GM12878 (cell line): ENCODE measurements around the gene SYDE2. TPM values are rescaled to one million over a fixed set of nuclear protein-coding genes. Genes with fewer than 3 reads are reported as not detected.

Experiments used
- ATAC-seq: fragments of 200-7000 bp; cut with Tn5 transposase; 3 replicates; pipeline ENCODE4 v1.9.1; 2020; ENCODE audit warnings: mild to moderate bottlenecking, moderate library complexity
- Bru-seq: library from RNA; stranded (reverse); fragments of 400-500 nt; gene quantifications from one replicate; lab custom pipeline; 2021; lab: Mats Ljungman, UMichigan
- BruChase-seq, 2 experiments: library from RNA; stranded (reverse); fragments of 400-500 nt; gene quantifications; one replicate each; lab custom pipeline; 2021; lab: Mats Ljungman, UMichigan
- BruUV-seq: library from RNA; stranded (reverse); fragments of 400-500 nt; replicated peaks from 2 replicates; lab custom pipeline; 2021; lab: Mats Ljungman, UMichigan
- CTCF ChIA-PET: fragments of 300-600 bp; sonication (Branson Sonifier 250); formaldehyde crosslinking; extraction: SDS; loops from one replicate; lab custom pipeline; 2021; ENCODE audit warnings: inconsistent platforms; lab: Yijun Ruan, JAX
- POLR2A ChIA-PET: fragments of 350-600 bp; formaldehyde crosslinking; extraction: SDS; loops from one replicate; lab custom pipeline; 2021; ENCODE audit warnings: inconsistent platforms; lab: Charles Lee
- RAD21 ChIA-PET: fragments of 300-600 bp; sonication (Branson Sonifier 250); formaldehyde crosslinking; loops from one replicate; lab custom pipeline; 2023; ENCODE audit warnings: antibody characterized with exemption; ENCODE audit not compliant: unreplicated experiment; lab: Charles Lee
- SMC1A ChIA-PET: fragments of 300-600 bp; sonication (Branson Sonifier 250); formaldehyde crosslinking; loops from one replicate; lab custom pipeline; 2023; ENCODE audit not compliant: unreplicated experiment, uncharacterized antibody; lab: Charles Lee
- DNase-seq: peaks from one replicate; pipeline ENCODE4 v3.0.0-alpha.2; 2011; ENCODE audit warnings: low read depth, low spot score
- FAIRE-seq: peaks from 3 replicates; lab custom pipeline; 2011; peaks lifted over from hg19 to GRCh38; lab: Jason Lieb, UNC
- H2AFZ ChIP-seq: 2 replicates; pipeline ENCODE4 v1.6.0; 2011; ENCODE audit warnings: low read depth, low read length, control low read depth; ENCODE audit not compliant: control insufficient read depth
- H3K27ac ChIP-seq: 2 replicates; pipeline ENCODE4 v1.5.1; 2011; ENCODE audit warnings: control low read depth; ENCODE audit not compliant: control insufficient read depth, insufficient read depth
- H3K27me3 ChIP-seq, 2 experiments: replicated peaks in 1 of 2; 2 replicates each; pipeline versions ENCODE4 v1.6.0 to v1.6.1; 2011; ENCODE audit warnings: low read length in 1 of 2; ENCODE audit not compliant: control insufficient read depth in 2 of 2, insufficient read depth in 2 of 2
- H3K36me3 ChIP-seq, 2 experiments: 2 replicates each; pipeline ENCODE4 v1.5.1; 2011; ENCODE audit warnings: low read length in 1 of 2; ENCODE audit not compliant: control insufficient read depth in 2 of 2, insufficient read depth in 2 of 2
- H3K4me1 ChIP-seq: 2 replicates; pipeline ENCODE4 v1.6.1; 2011; ENCODE audit warnings: mild to moderate bottlenecking, low read length, moderate library complexity, mixed read lengths; ENCODE audit not compliant: control insufficient read depth, insufficient read depth
- H3K4me2 ChIP-seq: 2 replicates; pipeline ENCODE4 v1.6.0; 2011; ENCODE audit warnings: control low read depth; ENCODE audit not compliant: control insufficient read depth, insufficient read depth
- H3K4me3 ChIP-seq: fragments of 200-600 bp; sonication (generic); 2 replicates; pipeline ENCODE4 v1.5.1; 2016
- H3K79me2 ChIP-seq: 2 replicates; pipeline ENCODE4 v1.6.0; 2011; ENCODE audit warnings: low read length; ENCODE audit not compliant: control insufficient read depth, insufficient read depth
- H3K9ac ChIP-seq: 2 replicates; pipeline ENCODE4 v1.8.0; 2011; ENCODE audit warnings: low read length, control low read depth, mixed read lengths; ENCODE audit not compliant: control insufficient read depth, insufficient read depth
- H3K9me3 ChIP-seq: replicated peaks from 3 replicates; pipeline ENCODE4 v1.5.1; 2011; ENCODE audit warnings: mild to moderate bottlenecking, low read length; ENCODE audit not compliant: control insufficient read depth, insufficient read depth
- H4K20me1 ChIP-seq: 2 replicates; pipeline ENCODE4 v1.6.0; 2011; ENCODE audit not compliant: control insufficient read depth, insufficient read depth
- CHD4 ChIP-seq: fragments of 200-600 bp; sonication (generic); IDR thresholded peaks from 2 replicates; pipeline ENCODE4 v1.6.1; 2016; ENCODE audit warnings: mild to moderate bottlenecking
- CREB1 ChIP-seq: IDR thresholded peaks from 2 replicates; pipeline ENCODE4 v1.6.1; 2012; ENCODE audit warnings: low read depth, mild to moderate bottlenecking, inconsistent platforms
- EED ChIP-seq: sonication (generic); IDR thresholded peaks from 2 replicates; pipeline ENCODE4 v1.6.1; 2016; ENCODE audit warnings: antibody characterized with exemption, low read depth
- EGR1 ChIP-seq, 2 experiments: IDR thresholded peaks; 1 replicate in 1 of 2; 2 replicates in 1 of 2; pipeline ENCODE4 v1.6.1; 2011 to 2012; ENCODE audit warnings: low read depth in 2 of 2, low read length in 2 of 2, borderline replicate concordance in 1 of 2, mild to moderate bottlenecking in 1 of 2, moderate library complexity in 1 of 2
- IKZF1 ChIP-seq: fragments of 450-650 bp; conservative IDR thresholded peaks from 2 replicates; pipeline ENCODE4 v1.6.1; 2017; ENCODE audit warnings: antibody characterized with exemption, mild to moderate bottlenecking
- PBX3 ChIP-seq: IDR thresholded peaks from 2 replicates; pipeline ENCODE4 v1.6.1; 2011; ENCODE audit warnings: mild to moderate bottlenecking, low read depth, low read length, moderate library complexity; ENCODE audit not compliant: insufficient replicate concordance
- PKNOX1 ChIP-seq: fragments of 450-650 bp; IDR thresholded peaks from 2 replicates; pipeline ENCODE4 v1.6.1; 2016; ENCODE audit warnings: mild to moderate bottlenecking
- POLR2A ChIP-seq: IDR thresholded peaks from 2 replicates; pipeline ENCODE4 v1.6.1; 2011; ENCODE audit warnings: low read depth, mild to moderate bottlenecking, low read length
- RAD51 ChIP-seq: fragments of 450-650 bp; IDR thresholded peaks from 2 replicates; pipeline ENCODE4 v1.6.1; 2016; ENCODE audit warnings: moderate library complexity, mild to moderate bottlenecking, inconsistent platforms
- RFX5 ChIP-seq: IDR thresholded peaks from 2 replicates; pipeline ENCODE4 v1.6.1; 2011; ENCODE audit warnings: low read depth, low read length, improper control_type of control experiment
- STAT1 ChIP-seq: fragments of 450-650 bp; conservative IDR thresholded peaks from 2 replicates; pipeline ENCODE4 v1.6.1; 2014; ENCODE audit warnings: antibody characterized with exemption, mild to moderate bottlenecking
- TCF3 ChIP-seq: IDR thresholded peaks from 2 replicates; pipeline ENCODE4 v1.6.1; 2012; ENCODE audit warnings: low read depth, mild to moderate bottlenecking, low read length, borderline replicate concordance; ENCODE audit not compliant: insufficient read depth
- ZNF217 ChIP-seq: fragments of 450-650 bp; IDR thresholded peaks from 2 replicates; pipeline ENCODE4 v1.6.1; 2017; ENCODE audit warnings: antibody characterized with exemption, mild to moderate bottlenecking
- WGBS: methylation state at CpG from one replicate; pipeline ENCODE4 v1.1.6; 2016; ENCODE audit warnings: low lambda C conversion rate; ENCODE audit not compliant: insufficient replicate concordance, insufficient coverage; ENCODE audit errors: missing lambda C conversion rate; 5-methylcytosine and 5-hydroxymethylcytosine counted together
- in situ Hi-C: fragments of 300-500 bp; cut with MboI; formaldehyde crosslinking; loops from 9 replicates; pipeline ENCODE4 v1.14.3; 2018; ENCODE audit warnings: mixed read lengths
- intact Hi-C: fragments of 100-400 bp; cut with micrococcal nuclease; formaldehyde crosslinking; loops from one replicate; pipeline ENCODE4 v1.14.2; 2022; ENCODE audit not compliant: unreplicated experiment
- long read RNA-seq, 2 experiments: library from polyadenylated mRNA; unstranded; transcript quantifications; one replicate each; pipeline ENCODE4 v2.0.0, GENCODE V29; 2019 to 2020
- polyA minus RNA-seq, 3 experiments: library from RNA; depleted of rRNA, polyadenylated mRNA; stranded (reverse); fragments of >200 nt; gene quantifications; 2 replicates each; pipeline ENCODE4 v1.2.3, GENCODE V29; 2011
- polyA plus RNA-seq, 11 experiments: library from polyadenylated mRNA; depleted of rRNA in 4 of 11; unstranded in 6 of 11; stranded (reverse) in 5 of 11; fragments of >200 nt; fragmentation: Nextera tagmentation in 4 of 11; fragmentation: Illumina TruSeq in 1 of 11; extraction: Ambion mirVana in 4 of 11; extraction: Trizol in 1 of 11; gene quantifications; 1 replicate in 1 of 11; 2 replicates in 10 of 11; pipeline versions ENCODE4 v1.2.1 to v1.2.3, GENCODE V29; 2011 to 2016; ENCODE audit warnings: inconsistent platforms in 2 of 11, missing spikeins in 2 of 11, low read depth in 1 of 11
- total RNA-seq, 4 experiments: library from RNA; depleted of rRNA in 3 of 4; stranded (reverse); fragments of >200 nt in 3 of 4; fragmentation: Illumina TruSeq in 1 of 4; extraction: Trizol in 1 of 4; gene quantifications; 2 replicates each; pipeline versions ENCODE4 v1.2.1 to v1.2.3, GENCODE V29; 2013 to 2021

The SYDE2 gene
- 0.15 TPM in 1 of 2 replicates, not detected in the other for total RNA-seq (2013; cell fraction: nucleolus; rRNA removed)
- total RNA-seq (2014; rRNA removed) (2.6 and 3.6 TPM in 2 replicates), total RNA-seq (2014; rRNA removed; fragmentation: Illumina TruSeq; extraction: Trizol) (4.1 and 4.6 TPM in 2 replicates), total RNA-seq (2021) (3.3 and 3.8 TPM in 2 replicates), polyA plus RNA-seq (2011; rRNA removed) (0.03 TPM in 1 of 2 replicates, not detected in the other), polyA plus RNA-seq (2014; fragmentation: Illumina TruSeq; extraction: Trizol) (1.8 and 2.5 TPM in 2 replicates), polyA plus RNA-seq (2014; fragmentation: Nextera tagmentation; extraction: Ambion mirVana) (under 1 TPM; 0.37 to 0.50 TPM), polyA plus RNA-seq (2014; rRNA removed) (1.2 and 1.3 TPM in 2 replicates), polyA plus RNA-seq (2016; fragmentation: Nextera tagmentation; extraction: Ambion mirVana) (1 to 10 TPM; 1.1 to 1.8 TPM), polyA minus RNA-seq (2011; rRNA and poly(A)+ RNA removed) (not detected in 2 replicates), Bru-seq, nascent RNA (percentile 31 among the genes with signal in this experiment), BruChase-seq, experiment 1, labeled RNA remaining after a 6-hour chase (percentile 29 among the genes with signal in this experiment), BruChase-seq, experiment 2, labeled RNA remaining after a 2-hour chase (percentile 34 among the genes with signal in this experiment)
- polyA plus RNA-seq (2011; ENCODE audit: low read depth) = 0.26 TPM
- polyA plus RNA-seq (2011; cell fraction: cytosol; rRNA removed) = not detected in 2 replicates
- not detected in 2 replicates for polyA plus RNA-seq (2011; cell fraction: nucleus; rRNA removed)
- polyA plus RNA-seq (2012) = 0.55 and 0.86 TPM in 2 replicates
- polyA minus RNA-seq (2011; cell fraction: cytosol; rRNA and poly(A)+ RNA removed) = not detected in 2 replicates
- polyA minus RNA-seq (2011; cell fraction: nucleus; rRNA and poly(A)+ RNA removed) = 0.19 TPM in 1 of 2 replicates, not detected in the other
- long read RNA-seq, experiment 1 = 0 reads
- long read RNA-seq, experiment 2 = 0 reads

- in situ Hi-C loops (no loop called here), intact Hi-C loops (loop anchor here (5.0 kb wide), 1 partner anchor 52 kb away; no protein-coding TSS in a partner anchor)
- H3K79me2 ChIP-seq = peaks cover 4% of the 10 kb centered on the region
- DNase-seq (no peak), FAIRE-seq (no peak), ATAC-seq (peak; percentile 82)
- H4K20me1 ChIP-seq = no peaks in the 10 kb centered on the region
- ChIA-PET POLR2A (no interaction called here), CTCF (interaction anchor here (1.0 kb wide), 1 partner anchor 58 kb away, joined by 6 read pairs; no protein-coding TSS in a partner anchor), SMC1A (no interaction called here), RAD21 (no interaction called here)
- no peaks in the 10 kb centered on the region for H3K36me3 ChIP-seq
- TF ChIP-seq PBX3 (peak; percentile 84), TCF3 (peak; percentile 63; the same call in 1 of the 2 replicates), EED (peak; percentile 60; the same call in 1 of the 2 replicates), POLR2A (peak; percentile 83), PKNOX1 (peak; percentile 87), CHD4 (no peak), EGR1 (IDR thresholded peaks at IDR 0.05; ENCODE audit: borderline replicate concordance in 1 of 2, low read depth in 2 of 2, low read length in 2 of 2) (peak; percentile 22 to 97), CREB1 (peak; percentile 48; the same call in 1 of the 2 replicates), RFX5 (no peak), RAD51 (no peak), IKZF1 (no peak), STAT1 (no peak), ZNF217 (no peak)
- H3K9me3 ChIP-seq = no peaks in the 10 kb centered on the region
- H3K4me1 ChIP-seq = no peaks in the 10 kb centered on the region
- peak within 1 kb of the TSS; percentile 87 for H2AFZ ChIP-seq
- BruUV-seq = no TSS peak
- H3K9ac ChIP-seq = peak within 1 kb of the TSS; percentile 51
- H3K27me3 ChIP-seq = peaks cover 0 to 3% of the 10 kb centered on the region in 2 experiments; a peak in 3 of 4 replicates
- peak within 1 kb of the TSS; percentile 52 for H3K27ac ChIP-seq
- H3K4me2 ChIP-seq = peak within 1 kb of the TSS; percentile 95
- H3K4me3 ChIP-seq = peak within 1 kb of the TSS; percentile 78
- 3% methylated on average over 80 of the region's 99 CpGs for WGBS
Observed at GRCh38 chr1:85200463-85201339, at the start of gene SYDE2. TSS of gene SYDE2 (minus strand) at chr1:85201016. CDS start at chr1:85200996, 20 bp downstream.
